Activated T-cell treated with anti-CD3 and anti-CD28 coated beads, Interleukin-2, amount 50 U/mL, for 72 hours (primary cell): ENCODE results near the gene RAPGEF5. TPM values are rescaled to one million over a fixed set of nuclear protein-coding genes. Genes with fewer than 3 reads are reported as not detected.
A peak's percentile ranks its signal among the peaks of the same experiment; 100 is the strongest.

Experiments
- ATAC-seq, 2 donors: fragments of 150-1000 bp; cut with Tn5 transposase; replicated peaks in 1 of 2; 2 replicates each; pipeline ENCODE4 v1.10.0; 2021; ENCODE audit warnings: moderate library complexity in 2 of 2, mild to moderate bottlenecking in 1 of 2
- DNase-seq, 2 donors: peaks; one replicate each; pipeline ENCODE4 v3.0.0; 2021 to 2022; ENCODE audit warnings: mixed read lengths in 1 of 2
- H3K27ac Mint-ChIP-seq: one replicate; pipeline ENCODE4 v1.8.0; 2022; ENCODE audit warnings: mild to moderate bottlenecking, moderate library complexity, mixed read lengths
- H3K27me3 Mint-ChIP-seq: one replicate; pipeline ENCODE4 v1.8.0; 2022; ENCODE audit warnings: low read depth, mixed read lengths
- H3K36me3 Mint-ChIP-seq, 2 donors: one replicate each; pipeline ENCODE4 v1.8.0; 2022; ENCODE audit warnings: mixed read lengths in 2 of 2, mild to moderate bottlenecking in 1 of 2; ENCODE audit not compliant: insufficient read depth in 2 of 2
- H3K4me1 Mint-ChIP-seq: one replicate; pipeline ENCODE4 v1.8.0; 2022; ENCODE audit warnings: low read depth, mixed read lengths
- H3K4me3 Mint-ChIP-seq, 2 donors: one replicate each; pipeline ENCODE4 v1.8.0; 2022; ENCODE audit warnings: mild to moderate bottlenecking in 2 of 2, mixed read lengths in 2 of 2, moderate library complexity in 2 of 2
- H3K9me3 Mint-ChIP-seq, 2 donors: one replicate each; pipeline ENCODE4 v1.8.0; 2022; ENCODE audit warnings: mixed read lengths in 2 of 2
- total RNA-seq, 2 donors: library from RNA; stranded (reverse); gene quantifications; one replicate each; pipeline ENCODE4 v1.2.3, GENCODE V29; 2022

RAPGEF5 gene
- total RNA-seq, 2 donors from 2014 or later: 0.46 to 0.72 TPM

- Mint-ChIP-seq H3K9me3 (no peaks in the 10 kb centered on the region), H3K4me3 (no peak overlapping the region), H3K4me1 (no peaks in the 10 kb centered on the region), H3K27ac (no peak overlapping the region), H3K36me3 (no peaks in the 10 kb centered on the region), H3K27me3 (no peaks in the 10 kb centered on the region)
- DNase-seq (no peak), ATAC-seq (no peak)
Measured at GRCh38 chr7:22168129-22168634, 188.8 kb downstream of the RAPGEF5 start.

DNA sequence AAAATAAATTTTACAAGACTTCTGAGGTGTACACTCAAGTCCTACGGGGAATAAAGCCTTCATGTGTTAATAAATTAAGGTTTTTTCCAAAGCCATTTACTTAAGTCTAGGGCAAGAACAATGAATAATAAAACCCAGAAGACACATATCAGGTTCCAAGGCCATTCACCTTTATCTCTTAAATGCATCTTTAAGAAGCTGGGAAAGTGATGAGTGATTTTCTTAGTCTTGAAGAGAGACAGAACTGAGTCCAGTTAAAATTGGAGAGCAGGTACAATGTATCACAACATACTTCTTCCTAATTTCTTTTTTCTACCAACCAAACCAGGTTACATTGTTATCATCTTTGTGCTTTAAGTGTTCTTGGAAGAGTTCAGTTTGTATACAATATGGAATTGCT, 189.5 kb downstream of the RAPGEF5 start:
- Mint-ChIP-seq H3K27me3 (no peaks in the 10 kb centered on the region), H3K4me3 (no peak overlapping the region), H3K36me3 (no peaks in the 10 kb centered on the region), H3K4me1 (no peaks in the 10 kb centered on the region), H3K27ac (no peak overlapping the region), H3K9me3 (no peaks in the 10 kb centered on the region)
- ATAC-seq: no peak
- DNase-seq: no peak

- Mint-ChIP-seq H3K4me1 (no peaks in the 10 kb centered on the region), H3K27ac (no peak overlapping the region), H3K36me3 (no peaks in the 10 kb centered on the region), H3K27me3 (no peaks in the 10 kb centered on the region), H3K9me3 (no peaks in the 10 kb centered on the region), H3K4me3 (no peak overlapping the region)
- ATAC-seq (no peak), DNase-seq (no peak)
Measured at GRCh38 chr7:22166928-22167327, 190.0 kb downstream of the RAPGEF5 start.

GRCh38 chr7:22159341-22159740, 197.6 kb downstream of the RAPGEF5 start:
- H3K4me1 Mint-ChIP-seq: no peaks in the 10 kb centered on the region
- H3K4me3 Mint-ChIP-seq: no peak overlapping the region
- DNase-seq (no peak), ATAC-seq (peak in 1 of 2 donors; percentile 32)
- H3K27ac Mint-ChIP-seq: no peak overlapping the region
- H3K9me3 Mint-ChIP-seq: no peaks in the 10 kb centered on the region
- H3K27me3 Mint-ChIP-seq: no peaks in the 10 kb centered on the region
- no peaks in the 10 kb centered on the region for H3K36me3 Mint-ChIP-seq

GRCh38 chr7:22157552-22157951, 199.4 kb downstream of the RAPGEF5 start:
- no peak for ATAC-seq
- no peak overlapping the region for H3K4me3 Mint-ChIP-seq

DNA sequence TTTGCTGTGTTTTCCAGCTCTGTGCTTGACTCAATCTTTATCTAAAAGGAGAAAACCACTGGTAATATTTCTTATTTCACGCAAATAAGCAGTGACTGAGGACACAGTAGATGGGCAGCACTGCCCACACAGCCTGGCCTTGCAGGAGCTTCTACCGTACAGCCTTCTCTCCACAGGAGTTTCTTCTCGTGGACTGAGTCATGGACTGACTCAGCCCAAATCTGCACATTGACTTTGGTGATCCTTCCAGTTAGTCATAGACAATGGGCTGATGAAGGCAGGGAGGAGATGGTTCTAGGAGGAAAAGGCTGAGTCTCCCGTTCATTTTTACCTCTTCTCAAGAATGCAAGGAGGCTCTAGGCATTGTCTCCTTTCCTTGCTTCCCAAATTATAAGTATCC, 200.7 kb downstream of the RAPGEF5 start:
- ATAC-seq (peak; percentile 56 to 68), DNase-seq (no peak)
- Mint-ChIP-seq H3K4me3 (no peak overlapping the region), H3K36me3 (no peaks in the 10 kb centered on the region), H3K27ac (no peak overlapping the region), H3K9me3 (no peaks in the 10 kb centered on the region), H3K27me3 (no peaks in the 10 kb centered on the region), H3K4me1 (no peaks in the 10 kb centered on the region)

More at GRCh38 chr7:22157552-22157951, 199.4 kb downstream of the RAPGEF5 start:
- no peaks in the 10 kb centered on the region for H3K36me3 Mint-ChIP-seq
- H3K27me3 Mint-ChIP-seq: no peaks in the 10 kb centered on the region
- H3K27ac Mint-ChIP-seq: no peak overlapping the region
- no peaks in the 10 kb centered on the region for H3K9me3 Mint-ChIP-seq
- no peak for DNase-seq
- no peaks in the 10 kb centered on the region for H3K4me1 Mint-ChIP-seq

DNA sequence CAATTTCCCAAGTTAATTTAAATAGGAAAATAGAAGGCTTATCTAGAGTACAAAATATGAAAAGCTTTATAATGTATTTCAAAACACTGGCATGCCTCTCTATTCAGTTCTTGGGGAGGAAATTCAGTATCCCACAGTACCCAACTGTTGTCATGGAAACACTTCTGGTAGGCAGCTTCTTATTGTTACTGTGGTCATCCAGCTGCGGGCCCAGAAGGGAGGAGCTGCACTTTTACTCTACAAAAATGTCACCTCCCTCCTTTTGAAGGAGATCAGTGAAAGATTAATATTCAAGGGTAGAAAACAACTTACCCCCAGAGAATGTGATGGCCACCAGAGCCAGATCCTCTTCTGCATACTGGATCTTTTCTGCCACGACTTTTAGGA, 202.8 kb downstream of the RAPGEF5 start:
- Mint-ChIP-seq H3K9me3 (no peaks in the 10 kb centered on the region), H3K27me3 (no peaks in the 10 kb centered on the region), H3K27ac (no peak overlapping the region), H3K4me1 (no peaks in the 10 kb centered on the region), H3K4me3 (no peak overlapping the region), H3K36me3 (no peaks in the 10 kb centered on the region)
- ATAC-seq: no peak
- no peak for DNase-seq

DNA sequence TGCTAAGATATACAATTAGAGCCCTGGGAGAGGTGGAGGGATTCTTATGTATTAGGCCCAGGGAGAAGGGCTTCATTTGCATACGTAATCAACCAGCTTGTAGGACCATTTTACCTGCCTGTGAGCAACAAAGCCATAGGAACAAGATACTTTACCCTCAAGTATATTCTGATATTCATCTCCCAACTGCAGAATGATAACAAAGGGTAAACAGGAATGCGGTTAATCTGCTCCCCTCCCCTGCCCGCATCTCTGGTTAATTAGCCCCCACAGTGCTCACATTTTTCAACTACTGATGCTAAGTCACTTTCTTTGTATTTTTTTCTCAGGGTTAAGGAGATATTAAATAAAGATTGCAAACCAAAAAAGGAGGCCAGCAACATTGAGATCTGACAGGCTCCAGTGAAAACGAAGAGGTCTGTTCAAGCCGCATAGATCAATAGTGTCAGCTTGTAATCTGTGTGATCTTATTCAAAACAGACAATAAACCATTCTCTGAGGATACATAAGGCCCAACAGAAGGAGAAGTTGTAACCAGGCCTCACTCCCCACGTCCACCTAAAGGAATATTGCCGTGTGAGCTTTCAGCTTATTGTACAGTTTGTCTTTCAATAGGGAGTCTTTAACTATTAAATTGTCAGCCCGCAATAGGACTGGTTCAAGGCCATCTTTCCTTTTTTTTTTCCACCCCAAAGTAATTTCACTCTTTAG, 203.4 kb downstream of the RAPGEF5 start:
- H3K27me3 Mint-ChIP-seq: no peaks in the 10 kb centered on the region
- ATAC-seq (no peak), DNase-seq (no peak)
- no peak overlapping the region for H3K27ac Mint-ChIP-seq
- no peak overlapping the region for H3K4me3 Mint-ChIP-seq
- H3K4me1 Mint-ChIP-seq: no peaks in the 10 kb centered on the region
- H3K9me3 Mint-ChIP-seq: no peaks in the 10 kb centered on the region
- H3K36me3 Mint-ChIP-seq: no peaks in the 10 kb centered on the region

GRCh38 chr7:22152690-22153089, 204.3 kb downstream of the RAPGEF5 start:
- no peak overlapping the region for H3K4me3 Mint-ChIP-seq
- no peaks in the 10 kb centered on the region for H3K9me3 Mint-ChIP-seq
- H3K36me3 Mint-ChIP-seq: no peaks in the 10 kb centered on the region
- DNase-seq (no peak), ATAC-seq (no peak)
- no peak overlapping the region for H3K27ac Mint-ChIP-seq
- no peaks in the 10 kb centered on the region for H3K4me1 Mint-ChIP-seq
- H3K27me3 Mint-ChIP-seq: no peaks in the 10 kb centered on the region

DNA sequence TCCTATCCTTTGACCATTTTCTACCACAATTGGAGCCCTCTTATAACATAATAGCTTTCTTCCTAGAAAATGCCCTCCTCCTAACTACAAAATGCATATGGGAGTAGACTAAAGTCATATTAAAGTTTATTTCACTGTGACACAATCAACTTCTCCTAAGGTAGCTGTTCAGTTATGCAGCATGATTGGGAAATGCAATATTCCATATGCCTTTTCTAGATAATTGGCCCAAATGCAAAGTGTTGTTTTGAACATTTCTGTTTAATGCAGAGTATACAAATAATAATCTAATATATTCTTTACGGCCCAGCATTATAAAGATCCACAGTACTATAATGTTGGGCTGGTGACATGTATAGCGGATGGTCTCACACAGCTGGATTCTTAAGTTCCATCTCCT, 205.1 kb downstream of the RAPGEF5 start:
- Mint-ChIP-seq H3K27me3 (no peaks in the 10 kb centered on the region), H3K9me3 (no peaks in the 10 kb centered on the region), H3K4me3 (no peak overlapping the region), H3K4me1 (no peaks in the 10 kb centered on the region), H3K36me3 (no peaks in the 10 kb centered on the region), H3K27ac (no peak overlapping the region)
- ATAC-seq (no peak), DNase-seq (no peak)

GRCh38 chr7:22150221-22150620, 206.7 kb downstream of the RAPGEF5 start:
- H3K4me1 Mint-ChIP-seq: no peaks in the 10 kb centered on the region
- ATAC-seq (no peak), DNase-seq (no peak)
- H3K9me3 Mint-ChIP-seq: no peaks in the 10 kb centered on the region
- H3K36me3 Mint-ChIP-seq: no peaks in the 10 kb centered on the region
- H3K4me3 Mint-ChIP-seq: no peak overlapping the region
- no peak overlapping the region for H3K27ac Mint-ChIP-seq
- no peaks in the 10 kb centered on the region for H3K27me3 Mint-ChIP-seq

DNA sequence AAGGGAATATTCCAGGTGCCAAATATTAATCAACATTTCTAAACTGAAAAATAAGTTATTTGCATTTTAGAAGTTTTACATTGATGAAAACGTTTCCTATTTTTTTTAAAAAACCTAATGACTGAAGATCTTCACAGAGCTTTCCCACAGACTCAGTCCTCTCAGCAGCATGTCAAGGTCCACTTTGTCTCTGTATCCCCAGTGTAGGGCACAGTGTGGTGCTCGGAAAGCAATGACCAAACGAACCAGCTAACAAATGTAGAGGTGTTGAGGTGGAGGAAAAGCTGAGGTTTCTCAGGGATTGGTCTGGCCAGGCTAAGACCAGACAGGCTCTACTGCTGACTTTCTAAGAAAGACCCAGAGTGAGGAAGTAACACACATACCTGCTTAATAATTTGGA, 209.1 kb downstream of the RAPGEF5 start:
- H3K4me3 Mint-ChIP-seq: no peak overlapping the region
- ATAC-seq (no peak), DNase-seq (no peak)
- peaks cover 7% of the 10 kb centered on the region for H3K27me3 Mint-ChIP-seq
- H3K27ac Mint-ChIP-seq: no peak overlapping the region
- no peaks in the 10 kb centered on the region for H3K36me3 Mint-ChIP-seq
- H3K9me3 Mint-ChIP-seq: no peaks in the 10 kb centered on the region
- no peaks in the 10 kb centered on the region for H3K4me1 Mint-ChIP-seq

DNA sequence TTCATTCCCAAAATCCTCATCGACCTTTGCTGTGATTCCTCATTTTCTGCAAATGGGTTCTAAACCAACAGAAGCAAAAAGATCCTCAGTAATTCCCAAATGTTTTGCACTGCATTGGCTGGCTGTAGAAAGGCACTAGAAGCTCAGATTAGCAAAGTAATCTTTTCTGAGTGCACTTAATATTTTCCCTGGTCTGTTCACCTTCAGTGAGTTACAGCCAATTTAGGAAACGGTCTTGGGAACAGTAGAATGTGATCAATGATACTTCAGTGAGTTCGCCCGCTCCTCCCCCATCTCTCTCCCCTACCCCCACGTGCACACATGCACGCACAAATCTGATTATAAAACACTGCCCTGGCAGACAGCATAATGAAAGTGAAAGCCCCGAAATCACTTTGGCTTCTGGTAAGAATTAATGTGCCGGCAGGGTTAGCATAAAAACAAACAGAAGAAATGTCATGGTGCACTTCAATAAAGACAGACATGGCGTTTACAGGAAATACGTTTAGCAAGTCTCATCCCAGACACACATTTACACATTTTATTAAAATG, 209.9 kb downstream of the RAPGEF5 start:
- H3K4me3 Mint-ChIP-seq: peak overlapping the region in 1 of 2 donors; percentile 34
- ATAC-seq: no peak

GRCh38 chr7:22144950-22145349, 212.0 kb downstream of the RAPGEF5 start:
- Mint-ChIP-seq H3K27me3 (peaks cover 7% of the 10 kb centered on the region), H3K4me1 (no peaks in the 10 kb centered on the region), H3K27ac (no peak overlapping the region), H3K36me3 (no peaks in the 10 kb centered on the region), H3K4me3 (no peak overlapping the region), H3K9me3 (no peaks in the 10 kb centered on the region)
- DNase-seq (no peak), ATAC-seq (no peak)

More for the DNA sequence above, 209.9 kb downstream of the RAPGEF5 start:
- Mint-ChIP-seq H3K36me3 (no peaks in the 10 kb centered on the region), H3K4me1 (no peaks in the 10 kb centered on the region), H3K9me3 (no peaks in the 10 kb centered on the region), H3K27me3 (peaks cover 7% of the 10 kb centered on the region), H3K27ac (no peak overlapping the region)
- DNase-seq: no peak
